NCI-H2029 (cell line): Measurements from ENCODE around the gene PKN2.
"Not testable (repeated sequence)": the region's sequence is repeated elsewhere in the genome, so short reads cannot be mapped to it uniquely, and the experiment has no call there.

Experiments
- DNase-seq: peaks from one replicate; lab custom pipeline; 2025; lab: John Stamatoyannopoulos, UW

PKN2 gene

GRCh38 chr1:88880717-88881116 lies 196.6 kb downstream of the PKN2 start:
- DNase-seq: not testable (repeated sequence)

GRCh38 chr1:88883156-88883555 lies 199.1 kb downstream of the PKN2 start:
- no peak for DNase-seq
